Stimulated activated CD8-positive, alpha-beta memory T cell treated with anti-CD3 and anti-CD28 coated beads, Interleukin-7, amount 100 ng/mL, for 24 hours (primary cell): ENCODE results near the gene PLEKHH3.
A peak's percentile ranks its signal among the peaks of the same experiment; 100 is the strongest.
"Not testable (repeated sequence)": the region's sequence is repeated elsewhere in the genome, so short reads cannot be mapped to it uniquely, and the experiment has no call there.

Source experiments
- DNase-seq: peaks from one replicate; pipeline ENCODE4 v3.0.0-alpha.2; 2020; ENCODE audit warnings: low read depth

PLEKHH3 gene

DNA sequence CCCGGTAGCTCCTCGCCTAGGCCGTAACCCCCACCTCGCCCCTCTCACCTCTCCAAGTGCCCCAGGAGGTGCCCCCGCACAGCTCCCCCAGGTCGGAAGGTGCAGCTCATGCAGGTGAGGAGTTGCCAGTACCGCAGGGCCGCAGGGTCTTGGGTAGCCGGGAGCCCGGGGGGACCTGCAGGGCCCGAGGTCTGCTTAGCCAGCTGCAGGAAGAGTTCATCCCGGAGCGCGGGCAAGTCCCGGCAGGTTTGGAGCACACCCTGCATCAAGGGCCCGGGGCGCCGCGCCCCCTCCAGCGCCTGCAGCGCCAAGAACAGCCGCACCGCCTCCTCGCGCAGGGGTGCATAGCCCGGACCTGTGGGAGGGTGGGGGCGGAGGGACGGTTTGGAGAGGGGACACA is 4.8 kb downstream of the PLEKHH3 start:
- DNase-seq: no peak

DNA sequence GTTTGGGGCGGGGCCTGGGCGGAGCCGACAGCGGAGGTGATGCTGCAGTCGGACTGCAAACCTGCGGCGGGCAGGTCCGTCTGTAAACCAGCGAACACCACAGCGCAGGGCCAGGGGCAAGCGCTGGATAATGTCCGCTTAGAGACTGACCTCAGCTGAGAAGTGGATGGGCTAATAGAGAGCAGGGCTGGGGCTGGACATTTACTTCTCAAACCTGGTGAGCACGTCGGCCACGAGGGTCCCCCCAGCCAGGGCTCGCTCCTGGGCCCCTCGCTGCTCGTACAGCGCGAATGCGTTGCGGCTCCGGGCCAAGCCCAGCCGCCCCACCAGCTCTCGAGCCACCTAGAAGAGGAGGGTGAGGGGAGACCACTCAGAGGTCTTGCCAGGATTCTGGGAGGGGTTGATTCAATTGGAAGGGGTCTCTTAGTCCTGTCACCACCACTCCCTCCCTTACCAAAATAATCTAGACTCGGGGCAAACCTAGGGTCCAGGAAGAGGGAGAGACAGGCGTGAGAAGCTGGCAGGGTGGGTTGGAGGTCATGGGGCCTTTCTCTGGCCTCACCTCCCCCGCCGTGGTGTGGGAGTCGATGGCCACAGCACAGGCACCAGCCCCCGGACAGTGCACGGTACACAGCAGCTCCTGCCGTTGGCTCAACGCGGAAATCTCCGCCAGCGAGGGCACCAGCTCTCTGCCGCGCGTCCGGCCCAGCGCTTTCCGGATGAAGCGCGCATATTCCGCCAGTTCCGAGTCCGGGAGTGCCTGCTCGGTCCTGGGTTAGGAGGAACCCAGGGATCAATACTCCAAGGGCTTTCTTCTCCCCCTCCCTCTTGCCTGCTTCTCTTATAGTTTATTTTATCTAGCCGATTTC is 5.8 kb downstream of the PLEKHH3 start:
- DNase-seq: no peak

DNA sequence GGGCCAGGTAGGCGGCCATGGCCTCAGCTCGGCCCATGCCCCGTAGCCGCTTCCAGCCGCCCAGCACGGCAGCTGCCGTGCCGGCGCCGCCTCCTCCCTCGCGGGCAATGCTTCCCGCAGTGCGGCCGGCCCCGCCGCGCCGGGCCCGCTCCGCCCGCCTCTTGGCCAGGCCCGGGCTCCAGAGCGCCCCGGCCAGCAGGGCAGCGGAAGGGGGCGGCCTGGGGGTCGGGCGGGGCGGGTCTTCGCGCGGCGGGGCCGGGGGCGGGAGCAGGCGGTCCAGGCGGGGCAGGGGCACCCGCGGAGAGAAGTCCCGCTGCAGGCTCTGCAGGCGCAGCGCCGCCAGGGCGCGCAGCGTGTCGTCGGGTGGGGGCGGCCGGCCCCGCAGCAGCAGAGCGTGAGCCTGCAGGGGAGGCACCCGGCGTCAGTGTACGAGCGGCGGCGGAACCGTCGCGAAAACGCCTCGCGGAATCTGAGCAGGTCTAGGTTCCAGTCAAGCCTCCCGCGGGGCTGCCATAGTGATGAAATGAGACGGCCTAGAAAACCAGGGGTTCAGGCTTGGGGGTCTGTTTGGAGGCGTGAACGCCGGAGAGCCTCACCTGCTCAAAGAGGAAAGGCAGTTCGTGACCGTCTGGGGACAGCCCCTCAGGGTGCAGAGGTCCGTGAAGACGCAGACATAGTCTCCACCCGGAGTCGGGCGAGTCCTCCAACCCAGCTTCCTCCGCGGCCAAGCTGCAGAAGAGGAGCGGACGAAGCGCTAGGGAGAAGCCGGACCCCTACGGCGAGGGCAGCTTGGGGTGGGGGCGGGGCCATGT is 6.6 kb downstream of the PLEKHH3 start:
- no peak for DNase-seq

DNA sequence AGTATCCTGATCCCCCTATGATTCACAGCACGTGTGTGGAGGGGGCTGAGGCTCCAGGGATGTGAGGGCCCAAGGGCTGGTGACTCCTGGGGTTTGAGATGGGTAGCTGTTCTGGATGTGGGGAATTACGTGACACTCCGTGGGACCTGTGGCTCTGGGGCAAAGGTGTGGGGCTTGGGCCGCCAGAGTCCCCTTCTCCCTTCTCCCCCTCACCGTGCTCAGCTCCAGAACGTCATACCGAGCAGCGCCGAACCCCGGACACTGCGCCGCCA is 7.2 kb downstream of the PLEKHH3 start:
- no peak for DNase-seq

DNA sequence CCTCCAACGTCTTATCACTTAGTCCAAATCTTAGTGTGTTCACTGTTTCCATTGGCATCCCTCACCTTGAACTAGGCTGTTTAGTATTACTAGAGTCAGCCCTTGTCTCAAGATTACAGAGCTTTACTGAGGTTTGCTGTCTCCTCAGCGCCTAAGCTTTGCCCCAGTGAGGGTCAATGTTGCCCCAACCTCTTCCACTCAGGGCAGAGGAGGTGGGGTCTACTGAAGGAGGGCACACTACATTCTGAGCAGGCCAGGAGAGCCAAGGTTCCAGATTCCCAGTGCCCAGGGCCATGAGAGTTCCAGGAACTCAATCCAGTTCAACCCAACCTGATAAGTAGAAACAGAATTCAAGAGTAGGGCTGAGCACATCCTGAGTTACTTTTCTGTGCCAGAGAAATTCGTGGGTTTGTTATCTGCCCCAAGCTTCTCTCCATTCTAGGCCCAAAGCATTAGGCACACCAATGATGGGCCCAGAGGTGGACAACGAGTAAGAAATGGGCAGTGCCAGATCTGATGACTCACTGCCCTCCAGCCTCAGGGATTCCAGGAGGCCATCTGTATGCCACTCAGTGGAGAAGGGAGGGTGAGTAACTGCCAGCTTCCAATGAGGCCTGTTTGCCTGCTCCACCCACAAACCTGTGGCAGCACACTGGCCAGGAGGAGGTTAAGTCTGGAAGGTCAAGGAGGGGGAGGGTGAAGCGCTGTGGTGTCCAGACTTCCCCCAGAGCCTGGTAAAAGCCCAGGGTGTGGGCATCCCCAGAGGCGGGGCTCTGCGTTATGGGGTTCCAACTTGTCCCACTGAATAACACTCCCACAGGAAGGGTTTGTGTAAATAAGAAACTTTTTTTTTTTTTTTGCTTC is 9.5 kb downstream of the PLEKHH3 start:
- no peak for DNase-seq

DNA sequence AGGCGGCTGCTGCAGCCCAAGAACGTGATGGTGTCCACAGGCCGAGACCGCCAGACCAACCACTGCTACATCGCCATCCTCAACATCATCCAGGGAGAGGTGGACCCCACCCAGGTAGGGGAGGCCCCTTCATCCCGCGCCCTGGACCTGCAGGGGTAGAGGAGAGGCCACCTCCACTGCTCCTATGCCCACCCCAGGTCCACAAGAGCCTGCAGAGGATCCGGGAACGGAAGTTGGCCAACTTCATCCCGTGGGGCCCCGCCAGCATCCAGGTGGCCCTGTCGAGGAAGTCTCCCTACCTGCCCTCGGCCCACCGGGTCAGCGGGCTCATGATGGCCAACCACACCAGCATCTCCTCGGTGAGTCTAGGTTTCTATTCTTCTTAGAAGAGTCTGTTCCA is 10.7 kb downstream of the PLEKHH3 start:
- not testable (repeated sequence) for DNase-seq

DNA sequence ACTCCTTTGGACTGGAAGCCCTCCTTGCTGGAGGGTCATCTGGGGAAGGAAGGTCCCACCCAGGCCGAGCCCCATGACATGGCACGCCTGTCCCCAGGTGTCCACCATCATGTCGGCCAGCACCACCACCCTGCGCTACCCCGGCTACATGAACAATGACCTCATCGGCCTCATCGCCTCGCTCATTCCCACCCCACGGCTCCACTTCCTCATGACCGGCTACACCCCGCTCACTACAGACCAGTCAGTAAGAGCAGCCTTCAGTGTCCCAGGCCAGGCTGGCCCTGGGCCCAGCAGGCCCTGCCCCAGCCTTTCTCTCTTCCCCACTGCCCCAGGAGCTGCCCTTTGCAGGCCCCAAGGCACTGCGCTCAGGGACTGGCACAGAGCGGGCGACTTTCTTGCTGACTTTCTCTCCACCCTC is 11.2 kb downstream of the PLEKHH3 start:
- DNase-seq: no peak

DNA sequence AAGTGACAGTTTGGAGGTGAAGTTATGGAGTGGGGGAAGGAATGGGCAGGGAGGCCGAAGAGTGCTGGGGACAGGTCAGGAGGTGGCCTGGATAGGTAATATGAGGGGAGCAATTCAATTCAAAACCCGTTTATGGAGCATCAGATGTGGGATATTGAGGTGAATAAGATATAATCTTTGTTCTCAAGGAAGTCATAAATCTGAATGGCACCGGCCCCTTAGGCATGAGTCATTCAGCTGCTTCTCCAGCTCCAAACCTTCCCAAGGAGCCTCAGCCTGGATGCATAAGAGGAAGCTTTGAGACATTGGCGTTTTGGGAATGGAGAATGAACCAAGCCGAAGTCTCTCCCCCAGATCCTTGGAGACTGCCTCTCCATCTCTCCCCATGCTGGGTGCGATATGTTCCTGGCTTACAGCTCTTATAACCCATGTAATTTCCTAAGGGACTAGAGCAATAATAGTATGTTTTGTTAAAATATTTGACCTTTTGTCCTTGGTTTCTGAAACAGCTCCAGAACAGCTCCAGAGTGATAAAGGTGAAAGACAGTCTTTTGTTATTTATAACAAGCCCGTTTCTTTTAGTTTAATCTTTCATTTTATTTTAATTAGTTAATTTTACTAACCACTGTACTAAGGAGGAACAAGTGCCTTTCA is 16.0 kb downstream of the PLEKHH3 start:
- no peak for DNase-seq

DNA sequence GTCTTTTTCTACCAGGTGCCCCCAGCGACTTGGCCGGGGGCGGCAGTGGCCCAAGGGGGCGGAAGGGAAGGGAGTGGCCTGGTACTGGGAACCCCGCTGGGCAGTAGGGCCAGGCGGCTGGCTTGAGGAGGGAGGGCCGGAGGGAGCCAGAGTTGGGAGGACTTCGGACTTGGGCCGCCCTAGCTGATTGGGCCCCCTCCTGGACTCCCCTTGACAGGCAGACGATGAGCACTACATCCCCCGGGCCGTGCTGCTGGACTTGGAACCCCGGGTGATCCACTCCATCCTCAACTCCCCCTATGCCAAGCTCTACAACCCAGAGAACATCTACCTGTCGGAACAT is 16.9 kb downstream of the PLEKHH3 start:
- not testable (repeated sequence) for DNase-seq

DNA sequence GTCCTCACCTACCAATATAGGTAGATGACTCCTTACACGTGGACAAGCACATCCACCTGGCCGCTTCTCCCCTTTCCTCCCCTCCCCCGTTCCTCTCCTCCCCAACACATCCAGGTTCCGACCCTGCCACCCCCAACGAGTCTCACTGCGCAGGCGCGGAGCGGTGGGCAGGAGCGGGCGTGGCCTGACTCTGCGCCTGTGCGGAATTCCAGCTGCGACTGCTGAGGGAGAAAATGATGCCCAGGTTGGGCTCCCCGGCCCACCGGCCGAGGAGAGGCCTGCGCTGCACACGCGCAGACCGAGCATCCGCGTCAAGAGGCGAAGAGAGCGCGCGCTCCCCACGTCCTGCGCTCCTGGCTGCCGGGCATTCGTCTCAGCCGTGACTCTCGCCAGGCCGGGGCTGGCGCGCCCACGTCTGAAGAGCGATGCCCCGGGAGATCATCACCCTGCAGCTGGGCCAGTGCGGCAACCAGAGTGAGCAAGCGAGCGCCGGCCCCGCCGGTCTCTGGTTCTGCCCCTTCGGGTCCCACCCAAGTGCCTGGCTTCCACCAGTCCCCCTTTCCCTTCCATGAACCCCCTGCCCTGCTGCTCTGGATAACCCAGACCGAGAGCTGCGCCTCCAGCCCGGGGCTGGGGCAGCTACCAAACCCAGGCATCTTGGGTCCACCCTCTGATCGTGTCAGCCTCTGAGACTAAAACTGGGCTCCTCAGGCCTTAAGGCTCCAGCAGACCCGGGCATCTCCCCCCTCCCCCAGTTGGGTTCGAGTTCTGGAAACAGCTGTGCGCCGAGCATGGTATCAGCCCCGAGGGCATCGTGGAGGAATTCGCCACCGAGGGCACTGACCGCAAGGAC is 17.5 kb downstream of the PLEKHH3 start, which contains the start of gene TUBG2:
TSS of gene TUBG2 (plus strand) at position 206 of the 853 bp plus-strand sequence. CDS start at position 426, 220 bp downstream.
- DNase-seq: peak; percentile 68

DNA sequence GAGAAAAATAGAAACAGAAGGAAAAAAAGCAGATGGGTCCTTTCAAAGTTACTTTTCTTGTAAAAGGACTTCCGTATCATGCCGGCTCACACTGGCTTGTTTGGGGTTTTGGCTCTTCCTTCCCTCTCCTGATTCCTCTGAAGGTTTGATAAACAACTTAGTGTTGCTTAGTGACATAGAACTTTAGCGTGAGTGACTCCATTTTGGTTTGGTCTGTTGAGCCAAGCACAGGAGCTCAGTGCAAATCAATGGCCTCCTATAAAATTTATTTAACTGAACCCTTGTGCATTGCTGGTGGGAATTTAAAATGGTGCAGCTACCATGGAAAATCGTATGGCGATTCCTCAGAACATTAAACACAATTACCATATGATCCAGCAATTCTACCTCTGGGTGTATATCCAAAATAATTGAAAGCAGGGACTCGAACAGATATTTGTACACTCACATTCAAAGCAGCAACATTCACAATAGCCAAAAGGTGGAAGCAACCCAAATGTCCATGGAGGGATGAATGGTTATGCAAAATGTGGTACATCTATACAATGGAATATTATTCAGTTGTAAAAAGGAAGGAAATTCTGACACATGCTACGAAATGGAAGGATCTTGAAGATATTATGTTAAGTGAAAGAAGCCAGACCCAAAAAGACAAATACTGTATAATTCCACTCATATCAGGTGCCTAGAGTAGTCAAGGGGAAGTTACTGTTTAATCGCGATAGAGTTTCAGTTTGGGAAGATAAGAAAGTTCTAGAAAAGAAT is 18.8 kb downstream of the PLEKHH3 start:
- DNase-seq: no peak

DNA sequence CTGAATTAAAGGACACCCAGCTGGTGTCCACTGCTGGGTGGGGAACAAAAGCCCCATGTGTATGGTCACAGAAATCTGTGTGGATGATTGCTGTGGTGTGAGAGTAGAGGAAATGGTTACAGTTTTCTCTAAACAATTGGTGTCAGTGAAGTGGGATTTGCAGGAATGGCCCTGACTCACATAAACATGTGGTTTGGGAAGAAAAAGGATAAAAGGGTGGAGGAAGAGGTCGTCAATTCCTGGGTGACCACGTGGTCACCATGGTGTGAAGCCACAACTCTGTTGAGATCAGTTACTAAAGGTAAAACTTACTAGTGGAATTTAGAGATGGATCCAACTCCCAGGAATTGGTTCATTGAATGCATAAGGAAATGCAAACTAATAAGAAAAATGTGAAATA is 21.3 kb downstream of the PLEKHH3 start:
- no peak for DNase-seq

DNA sequence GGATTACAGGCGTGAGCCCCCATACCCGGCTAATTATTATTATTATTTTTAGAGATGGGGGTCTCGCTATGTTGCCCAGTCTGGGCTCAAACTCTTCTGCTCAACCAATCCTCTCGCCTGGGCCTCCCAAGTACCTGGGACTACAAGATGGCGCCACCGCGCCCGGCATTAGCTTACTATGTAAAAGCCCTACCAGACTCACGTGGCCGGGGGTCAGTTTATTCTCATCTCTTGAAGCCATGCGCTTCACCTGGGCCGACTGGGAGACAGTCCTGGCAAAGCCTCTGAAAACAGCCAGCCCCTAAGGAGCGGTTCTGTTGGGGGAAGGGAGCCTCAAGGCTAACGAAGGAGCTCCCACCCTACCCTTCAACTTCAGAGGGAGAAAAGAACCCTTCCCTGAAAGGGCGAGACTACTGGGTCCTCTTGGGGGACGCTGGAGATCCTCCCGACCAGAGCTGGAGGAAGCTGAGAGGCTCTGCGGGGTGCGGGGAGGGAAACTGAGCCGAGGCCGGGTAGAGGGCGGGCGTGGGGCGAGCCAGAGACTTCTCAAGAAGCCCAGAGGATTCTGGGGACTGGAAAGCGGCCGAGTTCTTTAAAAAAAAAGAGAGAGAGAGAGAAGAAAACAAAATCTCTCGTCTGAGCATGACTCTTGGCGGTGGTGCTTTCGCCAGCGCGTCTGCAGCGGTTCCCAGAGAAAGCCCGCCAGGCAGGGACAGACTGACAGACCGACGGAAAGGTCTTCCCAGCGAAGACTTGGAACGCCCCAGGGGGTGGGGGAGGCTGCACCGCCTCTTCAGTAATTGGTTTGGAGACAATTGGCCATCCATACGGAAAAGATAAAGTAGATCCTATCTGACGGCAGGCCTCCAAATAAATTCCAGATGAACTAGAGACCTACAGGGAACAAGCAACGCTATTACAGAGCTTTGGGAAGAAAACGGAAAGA is 23.3 kb downstream of the PLEKHH3 start:
- DNase-seq: no peak

DNA sequence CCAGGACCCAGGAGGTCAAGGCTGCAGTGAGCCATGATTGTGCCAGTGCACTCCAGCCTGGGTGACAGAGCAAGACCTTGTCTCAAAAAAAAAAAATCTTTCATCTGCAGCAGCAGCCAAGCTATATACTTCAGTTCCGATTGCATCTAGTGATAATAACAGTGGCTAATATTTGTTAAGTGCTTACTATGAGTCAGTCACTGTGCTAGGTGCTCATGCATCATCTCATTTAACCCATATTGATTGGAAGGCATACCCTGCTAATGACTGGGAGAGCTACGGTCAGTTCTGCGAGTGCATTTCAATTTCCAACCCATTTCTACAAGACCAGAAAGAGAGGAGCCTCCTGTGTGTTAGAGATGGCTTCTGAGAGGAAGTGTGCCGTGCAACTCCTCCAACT is 25.4 kb downstream of the PLEKHH3 start:
- DNase-seq: no peak

DNA sequence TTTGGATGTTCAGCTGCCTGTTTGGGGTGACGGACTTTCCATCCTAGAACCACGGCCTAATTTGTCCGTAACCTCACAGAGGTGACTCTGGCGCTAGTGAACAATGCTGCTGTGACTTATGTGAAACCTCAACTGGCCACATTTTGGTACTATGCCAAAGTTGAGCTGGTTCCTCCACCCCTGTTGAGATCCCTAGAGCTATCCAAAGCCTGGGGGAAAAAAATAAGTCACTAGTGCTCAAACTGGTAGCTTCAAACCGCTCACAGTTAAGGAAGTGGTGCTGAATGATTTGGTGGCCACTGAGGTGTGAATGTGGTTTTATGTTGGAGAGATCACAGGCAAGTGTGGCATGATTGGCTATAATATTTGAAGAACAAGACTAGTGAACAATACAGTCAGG is 29.0 kb downstream of the PLEKHH3 start:
- DNase-seq: no peak

DNA sequence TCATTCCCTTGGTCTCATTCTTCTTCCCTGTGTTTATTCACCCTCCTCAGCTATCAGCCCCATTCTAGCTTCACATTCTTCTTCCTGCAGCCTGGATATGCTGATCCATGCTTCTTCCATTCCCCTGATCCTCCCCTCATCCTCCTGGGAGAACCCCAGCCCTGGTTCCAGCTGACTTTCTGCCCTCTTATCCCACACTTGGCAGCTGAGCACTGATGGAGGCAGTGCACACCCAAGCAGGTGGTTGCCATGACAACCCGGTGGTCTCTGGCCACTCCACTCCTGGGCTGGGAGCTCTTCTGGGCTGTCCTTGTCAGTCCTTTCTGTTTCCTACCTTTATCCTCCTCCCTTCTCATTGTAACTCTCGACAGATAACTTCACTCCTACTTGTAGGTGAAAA is 34.5 kb downstream of the PLEKHH3 start:
- no peak for DNase-seq

DNA sequence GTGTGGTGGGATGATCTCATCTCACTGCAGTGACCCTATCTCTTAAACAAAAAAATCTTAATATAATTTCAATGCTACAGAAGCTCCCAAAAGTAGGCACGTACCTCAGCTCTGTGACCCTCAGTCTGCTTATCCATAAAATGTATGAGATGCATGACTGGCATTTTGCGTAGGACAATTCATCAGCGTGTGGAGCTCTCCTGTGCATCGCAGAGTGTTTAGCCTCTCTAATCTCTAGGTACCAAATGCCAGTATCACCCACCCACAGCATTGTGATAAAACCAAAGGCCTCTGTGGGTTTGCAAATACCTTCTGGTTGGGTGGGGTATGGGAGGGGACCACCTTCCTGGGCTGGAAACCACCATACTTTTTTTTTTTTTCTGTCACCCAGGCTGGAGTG is 36.7 kb downstream of the PLEKHH3 start:
- no peak for DNase-seq

DNA sequence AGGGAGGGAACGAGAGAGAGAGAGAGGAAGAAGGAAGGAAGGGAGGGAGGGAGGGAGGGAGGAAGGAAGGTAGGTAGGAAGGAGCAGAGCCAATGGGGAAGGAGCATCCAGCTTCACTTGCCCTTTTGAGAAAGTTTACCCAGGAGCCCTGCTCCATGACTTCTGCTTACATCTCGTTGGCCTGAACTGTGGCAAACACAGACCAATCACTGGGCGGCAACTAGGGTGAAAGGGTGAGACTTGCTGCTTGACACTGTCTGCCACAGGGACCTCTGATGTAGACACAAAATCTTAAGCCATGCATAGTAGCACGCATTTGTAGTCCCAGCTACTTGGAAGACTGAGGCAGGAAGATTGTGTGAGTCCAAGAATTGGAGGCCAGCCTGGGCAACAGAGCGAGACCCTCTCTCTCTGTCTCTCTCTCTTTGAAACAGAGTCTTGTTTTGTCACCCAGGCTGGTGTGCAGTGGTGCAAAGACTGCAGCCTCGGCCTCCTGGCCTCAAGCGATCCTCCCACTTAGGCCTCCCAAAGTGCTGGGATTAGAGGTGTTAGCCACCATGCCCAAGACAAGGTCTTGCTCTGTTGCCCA is 37.2 kb downstream of the PLEKHH3 start:
- DNase-seq: no peak

DNA sequence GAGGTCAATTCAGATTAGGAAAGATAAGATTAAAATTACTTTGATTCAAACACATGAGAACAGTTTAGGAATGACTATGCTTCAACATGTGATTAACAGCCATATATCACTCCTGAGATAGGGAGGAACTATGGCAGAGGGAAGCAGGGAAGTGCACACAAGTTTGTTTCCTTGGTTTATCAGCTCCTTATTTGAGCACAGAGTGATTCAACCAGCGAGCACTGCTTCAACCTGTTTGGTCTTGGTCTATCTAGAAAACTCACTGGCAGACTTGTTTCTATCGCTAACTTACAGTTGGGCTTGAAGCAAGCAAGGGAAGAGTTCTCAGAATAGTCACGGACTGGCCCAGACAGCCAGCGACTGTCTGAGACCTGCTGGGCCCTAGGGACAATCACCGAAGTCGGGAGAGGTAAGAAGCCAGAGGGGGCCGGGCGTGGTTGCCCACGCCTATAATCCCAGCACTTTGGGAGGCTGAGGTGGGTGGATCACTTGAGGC is 43.8 kb downstream of the PLEKHH3 start:
- DNase-seq: no peak
